Kidney epithelial cell (primary cell): ENCODE data around the gene RADIL. TPM values are rescaled to one million over a fixed set of nuclear protein-coding genes. Genes with fewer than 3 reads are reported as not detected.

Experiments used
- DNase-seq: peaks from one replicate; pipeline ENCODE4 v3.0.0-alpha.2; 2010; ENCODE audit warnings: low read depth
- H3K27me3 ChIP-seq: 2 replicates; pipeline ENCODE4 v1.6.0; 2011; ENCODE audit warnings: low read length; ENCODE audit not compliant: control insufficient read depth, insufficient read depth
- H3K36me3 ChIP-seq: 2 replicates; pipeline ENCODE4 v1.5.1; 2011; ENCODE audit warnings: low read length; ENCODE audit not compliant: control insufficient read depth, insufficient read depth
- H3K4me3 ChIP-seq: 2 replicates; pipeline ENCODE4 v1.5.1; 2011; ENCODE audit warnings: low read depth, mild to moderate bottlenecking, control low read depth, low read length
- CTCF ChIP-seq: IDR thresholded peaks from 2 replicates; pipeline ENCODE4 v1.5.1; 2011; ENCODE audit warnings: mild to moderate bottlenecking, moderate library complexity, low read length, control low read depth, inconsistent platforms; ENCODE audit not compliant: insufficient read depth, poor library complexity, severe bottlenecking
- total RNA-seq: library from RNA; depleted of rRNA; stranded (reverse); fragments of >200 nt; gene quantifications from 2 replicates; pipeline ENCODE4 v1.2.3, GENCODE V29; 2015

The RADIL gene
- total RNA-seq, 1 donor from 2014 or later = 3.5 TPM

DNA sequence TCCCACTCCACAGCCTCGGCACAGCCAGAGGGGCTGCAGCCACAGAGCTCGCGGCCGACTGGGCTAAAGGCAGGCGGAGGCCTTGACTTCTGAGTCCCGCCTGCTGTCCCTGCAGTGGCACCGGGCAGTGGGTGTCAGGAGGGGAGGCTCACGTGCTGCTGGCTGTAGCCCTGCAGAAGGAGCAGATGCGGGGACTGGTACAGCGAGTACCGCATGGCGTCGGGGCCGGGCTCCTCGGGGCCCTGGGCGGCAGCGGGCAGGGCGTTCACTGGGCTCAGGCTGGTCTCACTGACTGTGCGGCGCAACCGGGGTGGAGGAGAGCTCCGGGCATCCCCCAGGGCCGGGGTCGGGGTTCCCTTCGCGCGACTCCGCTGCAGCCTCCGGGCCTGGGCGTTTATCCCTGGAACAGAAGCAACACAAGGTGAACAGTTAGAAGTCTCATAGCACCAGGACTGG lies 47.3 kb downstream of the RADIL start:
- H3K36me3 ChIP-seq = no peaks in the 10 kb centered on the region
- TF ChIP-seq CTCF = no peak

GRCh38 chr7:4835398-4836205 lies 47.9 kb downstream of the RADIL start:
- Histone ChIP-seq H3K4me3 (no peak overlapping the region), H3K27me3 (peaks cover 13% of the 10 kb centered on the region), H3K36me3 (no peaks in the 10 kb centered on the region)
- no peak for DNase-seq
- no peak for TF ChIP-seq CTCF

More for the DNA sequence above, 47.3 kb downstream of the RADIL start:
- Histone ChIP-seq H3K4me3 (no peak overlapping the region), H3K27me3 (peaks cover 13% of the 10 kb centered on the region)
- DNase-seq = no peak

DNA sequence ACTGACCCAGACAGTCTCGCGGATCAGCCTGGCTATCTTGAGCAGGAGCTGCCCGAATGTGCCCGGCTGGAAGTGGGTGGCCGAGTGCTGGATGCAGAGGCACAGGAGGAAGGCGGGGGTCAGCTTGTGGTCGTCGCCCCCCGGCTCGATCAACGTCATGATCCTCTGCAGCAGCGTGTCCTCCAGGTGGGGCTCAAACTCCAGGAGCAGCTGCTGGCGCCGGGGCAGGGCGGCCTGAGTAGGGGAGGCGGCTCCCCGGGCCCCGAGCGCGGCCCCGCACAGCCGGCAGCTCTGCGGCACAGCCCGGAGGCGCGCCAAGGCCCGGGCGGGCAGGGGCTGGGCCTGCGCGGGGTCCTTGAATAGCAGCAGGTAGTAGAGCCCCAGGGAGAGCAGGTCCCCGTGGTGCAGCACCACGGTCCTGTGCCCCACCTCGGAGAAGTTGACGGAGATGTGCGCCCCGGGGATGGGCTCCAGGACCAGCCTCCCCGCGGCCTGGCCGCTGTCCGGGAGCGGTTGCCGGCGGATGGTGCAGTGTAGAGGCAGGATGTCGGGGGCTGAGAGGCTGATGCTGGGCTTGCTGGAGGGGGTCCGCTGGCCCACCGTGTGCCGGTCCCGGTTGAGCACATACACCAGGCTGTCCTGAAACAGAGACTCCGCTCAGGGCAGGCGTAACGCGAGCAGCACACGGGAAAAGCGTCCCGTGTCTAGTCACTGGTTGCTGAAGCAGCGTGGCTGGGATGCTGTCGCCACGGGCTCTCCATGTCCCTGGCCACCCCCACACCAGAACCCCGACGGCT lies 48.7 kb downstream of the RADIL start:
- H3K27me3 ChIP-seq = peaks cover 13% of the 10 kb centered on the region
- TF ChIP-seq CTCF = no peak
- no peak overlapping the region for H3K4me3 ChIP-seq
- H3K36me3 ChIP-seq = no peaks in the 10 kb centered on the region
- no peak for DNase-seq

DNA sequence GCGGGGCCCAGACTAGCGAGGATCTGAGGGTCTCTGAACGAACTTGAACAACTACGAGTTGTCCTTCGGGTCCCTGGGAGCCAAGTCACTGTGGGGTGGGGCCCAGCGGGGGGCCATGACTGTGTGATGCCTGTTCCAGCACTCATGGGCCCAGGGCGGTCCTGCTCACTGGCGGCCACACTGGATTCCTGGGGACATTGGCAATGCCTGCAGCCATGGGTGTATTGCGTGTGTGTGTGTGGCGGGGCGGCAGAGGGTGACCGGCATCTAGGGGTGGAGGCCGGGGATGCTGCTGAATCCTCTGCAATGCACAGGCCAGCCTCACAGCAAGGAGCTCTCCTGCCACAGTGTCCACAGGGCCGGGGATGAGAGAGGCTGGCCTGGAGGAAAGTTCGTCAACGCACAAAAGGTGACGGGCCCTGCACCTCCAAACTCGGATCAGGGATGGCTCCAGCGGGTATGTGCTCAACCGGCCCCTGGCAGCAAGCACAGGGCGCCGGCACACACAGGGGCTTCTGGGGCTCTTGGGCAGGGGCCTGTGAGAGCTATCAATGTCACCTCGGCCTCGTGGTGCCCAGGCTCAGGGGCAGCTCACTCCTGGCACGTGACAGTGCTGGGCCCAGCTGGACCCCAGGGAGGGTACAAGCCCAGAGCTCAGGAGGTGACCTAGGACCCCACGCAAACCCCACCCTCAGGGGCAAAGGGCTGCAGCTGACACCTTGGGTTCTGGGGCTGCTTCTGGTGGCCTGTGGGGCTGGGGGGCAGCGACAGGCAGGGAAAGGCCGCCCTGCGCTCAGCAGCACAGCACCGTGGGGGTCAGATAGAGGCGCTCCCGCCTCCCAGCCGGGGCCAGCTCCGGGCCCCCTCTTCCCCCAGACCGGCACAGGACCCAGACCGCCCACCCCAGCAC lies 49.6 kb downstream of the RADIL start:
- Histone ChIP-seq H3K27me3 (peaks cover 13% of the 10 kb centered on the region), H3K36me3 (no peaks in the 10 kb centered on the region), H3K4me3 (no peak overlapping the region)
- no peak for DNase-seq
- no peak for TF ChIP-seq CTCF

- H3K36me3 ChIP-seq = no peaks in the 10 kb centered on the region
- no peak for DNase-seq
- no peak for TF ChIP-seq CTCF
- H3K4me3 ChIP-seq = no peak overlapping the region
- H3K27me3 ChIP-seq = peaks cover 13% of the 10 kb centered on the region
Observed at GRCh38 chr7:4833176-4833575, 50.3 kb downstream of the RADIL start.
